Stimulated activated CD4-positive, alpha-beta T cell treated with anti-CD3 and anti-CD28 coated beads, TNF-alpha, amount 100 ng/mL, for 48 hours (primary cell): Measurements from ENCODE around the gene SMIM41.

Experiments used
- DNase-seq, 3 donors: peaks; one replicate each; pipeline ENCODE4 v3.0.0-alpha.2; 2020; ENCODE audit warnings: low read depth in 3 of 3

The SMIM41 gene

DNA sequence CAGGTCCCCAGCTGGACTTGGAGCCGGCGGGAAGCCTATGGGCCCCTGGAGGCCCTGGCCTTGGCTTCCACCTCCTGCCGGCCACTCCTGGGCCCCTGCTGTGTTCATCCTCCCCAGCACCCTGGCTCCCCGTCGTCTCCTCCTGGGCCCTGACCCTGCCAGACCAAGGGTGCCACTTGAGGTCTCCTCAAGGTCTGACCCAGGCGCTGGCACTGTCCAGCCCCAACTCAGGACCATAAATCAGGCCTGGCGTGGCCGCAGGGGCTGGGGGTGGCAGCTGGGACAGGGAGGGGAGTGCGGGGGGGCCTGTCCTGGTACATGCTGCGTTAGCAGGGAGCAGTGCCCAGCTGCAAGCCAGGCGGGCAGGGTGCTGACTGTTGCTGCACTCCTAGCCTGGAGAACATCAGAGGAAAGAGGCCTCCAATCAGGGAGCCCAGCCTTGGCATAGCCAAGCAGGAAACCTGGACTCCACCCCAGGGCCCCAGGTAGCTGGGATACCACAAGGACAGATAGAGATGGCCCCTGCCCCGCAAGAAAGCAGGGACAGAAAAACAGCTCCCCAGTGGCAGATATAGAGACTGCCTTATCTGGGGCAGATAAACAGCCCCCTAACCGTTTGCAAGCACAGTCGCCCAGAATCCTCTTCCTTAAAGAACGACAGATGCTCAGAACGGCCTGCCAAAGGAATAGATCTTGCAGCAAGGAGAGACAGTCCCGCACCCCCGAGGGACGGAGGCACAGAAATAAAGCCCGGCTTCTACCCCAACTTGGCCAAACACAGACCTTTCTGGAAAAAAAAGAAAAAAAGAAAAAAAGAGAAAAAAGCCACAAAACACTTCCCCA is 16.2 kb upstream of the SMIM41 start:
- DNase-seq, result no peak

- no peak for DNase-seq
Observed at GRCh38 chr12:52063981-52064649, 15.4 kb upstream of the SMIM41 start.

- no peak for DNase-seq
Observed at GRCh38 chr12:52066346-52067080, 13.0 kb upstream of the SMIM41 start.

DNA sequence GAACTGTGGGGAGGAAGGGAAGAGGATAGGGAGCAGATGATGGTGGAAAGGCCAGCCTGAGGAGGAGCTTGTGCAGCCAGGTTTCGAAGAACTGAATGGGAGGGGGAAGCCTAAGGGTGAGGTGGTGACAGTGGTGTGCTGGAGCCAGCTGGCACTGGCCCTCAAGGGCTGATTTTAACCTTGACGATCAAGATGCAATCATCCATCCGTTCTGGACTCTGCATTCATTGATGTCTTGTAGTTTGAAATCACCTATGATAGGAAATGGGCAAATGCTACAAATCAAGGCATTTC is 12.5 kb upstream of the SMIM41 start:
- DNase-seq, result no peak

- DNase-seq, result peak; percentile 79 to 82 (median 79)
Observed at GRCh38 chr12:52069327-52070184, 9.9 kb upstream of the SMIM41 start, which contains the start of gene ATG101. Gene ATG101 (plus strand): TSS chr12:52069978. CDS start chr12:52073651, 3,673 bp downstream.

DNA sequence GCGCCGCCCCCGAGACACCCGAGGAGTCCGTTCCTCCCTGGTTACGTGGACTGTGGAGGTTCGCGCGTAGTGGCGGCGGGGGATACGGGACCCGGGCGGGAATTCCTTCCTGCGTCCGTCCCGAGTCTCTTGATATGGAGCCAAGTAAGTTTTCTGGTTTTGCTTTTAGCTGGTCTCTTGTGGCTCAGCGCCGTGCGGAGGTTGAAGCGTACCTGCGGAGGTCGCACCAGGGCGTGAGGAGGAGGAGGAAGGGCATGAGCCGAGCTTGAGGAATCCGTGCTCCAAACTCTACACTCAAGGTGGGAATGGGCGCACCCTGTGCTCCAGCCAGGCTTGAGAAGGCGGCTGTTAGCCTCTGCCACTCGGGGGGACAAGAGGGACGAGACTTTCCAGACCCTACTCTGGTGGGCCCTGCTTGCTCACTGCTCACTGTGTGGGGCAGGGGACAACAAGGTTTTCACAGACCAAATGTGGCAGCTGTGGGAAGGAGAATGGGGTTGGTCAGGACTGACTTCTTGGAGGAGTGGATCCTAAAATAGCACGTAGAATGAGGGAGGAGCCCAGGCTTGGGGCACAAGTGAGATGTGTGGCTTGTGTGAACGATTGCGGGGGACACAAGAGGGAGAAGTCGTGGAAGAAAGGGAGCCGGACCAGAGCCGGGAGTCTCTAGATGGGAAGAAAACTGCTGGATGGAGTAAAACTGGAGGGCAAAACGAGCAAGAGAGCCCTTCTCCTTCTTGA is 9.1 kb upstream of the SMIM41 start:
- no peak for DNase-seq

GRCh38 chr12:52073531-52074381 is 5.7 kb upstream of the SMIM41 start:
- DNase-seq, result no peak

DNA sequence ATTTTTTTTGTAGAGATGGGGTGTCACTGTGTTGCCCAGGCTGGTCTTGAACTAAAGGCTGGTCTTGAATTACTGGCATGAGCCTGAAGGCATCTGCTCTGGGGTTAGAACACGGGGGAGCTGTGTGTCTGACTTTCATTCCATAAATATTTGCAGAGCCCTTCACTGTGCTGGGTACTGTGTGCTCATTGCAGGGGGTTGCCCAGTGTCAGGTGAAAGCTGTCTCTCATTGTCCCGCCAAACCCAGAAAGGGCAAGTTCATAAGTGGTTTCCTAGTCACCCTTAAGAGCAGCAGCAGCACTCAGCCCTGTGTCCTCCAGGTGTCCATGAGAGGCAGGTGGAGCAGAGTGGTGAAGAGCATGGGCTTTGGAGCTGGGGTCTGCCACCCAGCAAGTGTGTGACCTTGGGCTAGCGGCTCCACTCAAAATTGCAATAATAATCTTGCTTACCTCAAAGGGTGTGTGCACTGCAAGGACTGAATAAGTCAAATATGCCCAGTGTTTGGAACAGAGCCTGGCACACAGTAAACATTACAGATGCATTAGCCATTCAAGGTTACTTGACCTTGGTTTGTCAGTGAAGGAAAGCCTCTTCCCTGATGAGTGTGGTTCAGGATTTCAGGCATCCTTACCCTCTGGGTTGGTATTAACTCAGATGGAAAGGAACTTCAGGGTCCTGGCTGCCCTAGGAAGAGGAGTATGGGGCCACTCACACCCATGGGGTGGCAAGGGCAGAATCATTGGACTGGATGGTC is 4.4 kb upstream of the SMIM41 start:
- no peak for DNase-seq

DNA sequence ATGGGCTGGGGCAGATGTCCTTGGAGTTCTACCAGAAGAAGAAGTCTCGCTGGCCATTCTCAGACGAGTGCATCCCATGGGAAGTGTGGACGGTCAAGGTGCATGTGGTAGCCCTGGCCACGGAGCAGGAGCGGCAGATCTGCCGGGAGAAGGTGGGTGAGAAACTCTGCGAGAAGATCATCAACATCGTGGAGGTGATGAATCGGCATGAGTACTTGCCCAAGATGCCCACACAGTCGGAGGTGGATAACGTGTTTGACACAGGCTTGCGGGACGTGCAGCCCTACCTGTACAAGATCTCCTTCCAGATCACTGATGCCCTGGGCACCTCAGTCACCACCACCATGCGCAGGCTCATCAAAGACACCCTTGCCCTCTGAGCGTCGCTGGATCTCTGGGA is 2.7 kb upstream of the SMIM41 start:
- DNase-seq, result no peak

DNA sequence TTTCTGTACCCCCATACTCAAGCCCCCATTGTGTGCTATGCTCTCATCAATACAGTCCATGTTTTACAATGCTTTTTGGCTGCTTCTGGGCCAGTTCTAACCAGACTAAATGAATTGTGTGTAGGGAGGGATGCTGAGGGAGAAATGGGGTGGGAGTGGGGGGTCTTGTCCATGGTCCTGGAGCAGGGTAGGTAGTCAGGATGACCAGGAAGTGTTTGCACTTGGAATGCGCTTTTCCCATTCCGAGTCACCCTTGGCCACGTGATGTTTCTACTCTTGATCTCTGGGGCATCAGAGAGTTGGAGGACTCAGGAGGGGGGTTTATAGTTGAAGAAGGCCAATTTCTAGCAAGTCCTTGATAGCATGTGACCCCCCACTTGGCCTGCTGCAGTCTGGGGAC is 1.2 kb upstream of the SMIM41 start:
- DNase-seq, result no peak

DNA sequence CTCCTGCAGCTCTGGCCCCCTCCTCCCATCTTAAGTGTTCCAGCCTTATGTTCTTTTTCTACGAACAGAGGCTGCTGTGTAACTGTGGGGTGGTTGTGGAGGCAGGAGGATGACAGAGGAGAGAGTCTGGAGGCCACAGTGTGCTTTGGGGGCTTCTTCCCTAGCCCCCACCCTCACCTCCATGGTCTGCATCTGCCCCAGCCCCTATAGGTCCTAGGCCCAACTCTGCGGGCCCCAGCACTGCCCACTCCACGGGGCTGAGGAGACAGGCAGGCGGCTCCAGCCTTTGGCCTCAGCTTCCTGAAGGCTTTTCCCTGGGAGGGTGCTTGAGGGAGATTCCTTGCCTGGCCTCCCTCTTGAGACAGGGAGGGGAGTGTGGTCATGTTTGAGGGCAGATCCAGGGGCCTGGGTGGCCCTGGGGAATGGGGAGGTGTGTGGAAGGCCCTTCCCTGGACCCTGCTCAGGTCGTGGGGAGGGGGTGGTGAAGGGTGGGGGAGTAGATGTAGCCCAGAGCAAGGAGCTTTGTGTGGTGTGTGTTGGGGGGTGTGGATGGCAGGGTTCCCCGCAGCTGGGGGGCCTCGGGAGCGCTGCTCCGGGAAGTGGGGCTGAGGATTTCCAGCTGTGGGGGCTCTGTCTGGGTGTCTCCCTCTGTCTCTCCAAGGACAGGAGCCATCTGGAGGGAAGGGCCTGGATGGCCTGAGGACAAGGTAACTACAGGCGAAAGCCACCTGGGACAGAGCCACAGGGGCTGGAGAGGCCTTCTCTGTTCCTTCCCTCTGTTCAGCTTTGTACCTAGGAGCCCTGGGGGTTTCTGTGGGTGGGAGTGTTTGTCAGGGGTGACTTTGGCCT is 1.1 kb downstream of the SMIM41 start:
- no peak for DNase-seq

DNA sequence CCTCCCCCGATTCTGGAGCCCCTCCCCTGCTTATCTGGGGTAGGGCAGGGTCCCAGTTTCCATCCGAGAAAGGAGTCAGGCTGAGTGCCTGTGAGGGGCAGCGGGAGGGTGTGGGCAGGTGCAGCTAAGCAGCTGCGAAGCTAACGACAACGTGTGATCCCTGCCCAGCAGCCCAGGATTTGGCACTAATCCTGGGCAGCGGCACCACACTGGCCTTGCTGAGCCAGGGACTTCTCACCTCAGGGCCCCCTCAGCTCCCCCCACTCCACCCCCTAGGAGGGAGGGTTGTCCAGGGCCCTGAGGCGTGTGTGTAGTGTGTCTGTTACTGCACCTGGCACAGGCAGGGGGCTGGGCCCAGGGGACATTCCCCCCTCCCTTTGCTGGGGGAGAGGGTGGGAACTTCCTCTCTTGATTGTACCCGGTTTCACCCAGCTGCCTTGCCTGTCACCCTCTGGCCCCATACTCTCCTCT is 1.8 kb downstream of the SMIM41 start:
- no peak for DNase-seq

DNA sequence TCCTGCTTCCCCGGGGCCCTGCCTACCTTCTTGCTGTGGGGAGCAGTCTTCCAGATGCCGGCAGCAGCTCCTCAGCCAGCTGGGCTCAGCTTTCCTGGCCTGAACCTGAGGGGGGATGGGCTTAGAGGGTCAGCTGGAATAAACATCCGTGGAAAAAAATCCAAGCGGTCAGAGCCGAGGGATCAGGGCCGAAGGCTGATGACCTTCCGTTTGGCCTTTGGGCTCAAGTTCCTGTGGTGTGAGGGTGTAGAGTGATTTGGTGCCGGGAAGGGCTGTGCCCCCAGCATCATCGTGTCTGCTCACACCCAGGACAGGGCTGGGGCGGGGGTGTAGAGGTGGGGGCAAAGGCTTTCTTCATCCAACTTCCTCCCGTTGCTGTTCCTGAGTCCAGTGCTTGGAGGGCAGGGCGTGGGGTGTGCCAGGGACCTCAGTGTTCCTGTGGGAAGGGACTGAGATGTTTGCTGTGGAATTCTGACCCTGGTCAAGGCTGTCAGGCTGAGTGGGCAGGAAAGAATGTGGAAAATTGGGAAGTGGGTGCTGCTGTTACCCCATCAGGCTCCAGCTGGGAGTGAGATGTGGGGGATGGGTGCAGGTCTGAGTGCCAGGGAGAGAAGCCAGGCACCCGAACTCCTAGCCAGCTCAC is 2.6 kb downstream of the SMIM41 start:
- no peak for DNase-seq

DNA sequence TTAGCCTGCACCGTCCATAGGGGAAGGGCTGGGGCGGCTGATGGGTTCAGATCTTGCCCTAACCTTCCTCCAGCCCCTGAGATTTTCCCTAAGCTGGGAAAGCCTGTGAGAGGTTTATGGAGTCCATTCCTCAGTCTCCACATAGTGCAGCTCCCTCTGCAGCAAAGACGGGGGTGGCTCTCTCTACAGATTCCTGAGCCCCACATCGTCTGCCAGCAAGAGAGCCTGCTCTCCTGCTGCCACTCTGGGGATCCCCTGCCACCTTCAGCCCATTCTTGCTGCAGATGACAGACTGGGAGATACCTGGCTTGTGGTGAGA is 3.1 kb downstream of the SMIM41 start:
- DNase-seq, result no peak

DNA sequence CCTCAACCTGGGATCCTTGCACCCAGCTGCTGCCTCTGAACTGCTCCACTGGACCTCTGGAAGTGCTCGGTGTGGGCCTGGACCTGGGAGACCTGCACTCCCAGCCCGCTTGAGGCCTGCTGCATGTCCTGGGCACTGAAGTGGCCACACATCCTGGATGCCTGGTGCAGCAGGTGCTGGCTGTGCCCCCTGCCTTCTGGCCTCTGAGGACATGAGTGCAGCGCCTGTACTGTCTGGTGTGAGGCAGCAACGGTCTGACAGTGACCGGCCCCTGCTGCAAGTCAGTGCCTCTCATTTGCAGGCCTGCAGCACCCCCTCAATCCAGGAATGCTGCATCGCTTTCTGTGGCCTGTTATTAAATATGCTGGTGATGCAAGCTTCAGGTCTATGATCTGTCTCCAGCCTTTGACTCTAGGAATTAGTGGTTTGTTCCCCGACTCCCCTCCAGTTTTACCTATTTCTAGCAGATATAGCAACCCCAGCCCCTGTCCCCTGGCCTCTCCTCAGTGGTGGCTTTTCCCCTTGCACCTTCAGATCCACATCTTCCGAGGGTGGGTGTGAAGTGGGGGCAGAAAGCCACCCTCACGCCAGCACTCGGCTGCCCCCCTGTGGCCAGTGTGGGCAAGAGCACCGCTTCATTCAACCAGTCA is 3.6 kb downstream of the SMIM41 start:
- DNase-seq, result peak; percentile 29 to 56 (median 47)

GRCh38 chr12:52083638-52083996 is 4.1 kb downstream of the SMIM41 start:
- no peak for DNase-seq

- DNase-seq, result no peak
Observed at GRCh38 chr12:52084491-52085231, 5.2 kb downstream of the SMIM41 start.
